Activated naive CD8-positive, alpha-beta T cell treated with anti-CD3 and anti-CD28 coated beads, Interleukin-2, amount 50 U/mL, for 16 hours (primary cell): Measurements from ENCODE around the gene VSTM2B.
"Not testable (repeated sequence)": the region's sequence is repeated elsewhere in the genome, so short reads cannot be mapped to it uniquely, and the experiment has no call there.

Source experiments
- DNase-seq: peaks from one replicate; pipeline ENCODE4 v3.0.0-alpha.2; 2020; ENCODE audit warnings: low read depth, low spot score

The VSTM2B gene

GRCh38 chr19:29525901-29526729 is at the start of gene VSTM2B:
TSS of gene VSTM2B (plus strand) at chr19:29525994. CDS start at chr19:29526584, 590 bp downstream.
- DNase-seq = no peak

GRCh38 chr19:29476528-29476927 is 49.3 kb upstream of the VSTM2B start:
- no peak for DNase-seq

DNA sequence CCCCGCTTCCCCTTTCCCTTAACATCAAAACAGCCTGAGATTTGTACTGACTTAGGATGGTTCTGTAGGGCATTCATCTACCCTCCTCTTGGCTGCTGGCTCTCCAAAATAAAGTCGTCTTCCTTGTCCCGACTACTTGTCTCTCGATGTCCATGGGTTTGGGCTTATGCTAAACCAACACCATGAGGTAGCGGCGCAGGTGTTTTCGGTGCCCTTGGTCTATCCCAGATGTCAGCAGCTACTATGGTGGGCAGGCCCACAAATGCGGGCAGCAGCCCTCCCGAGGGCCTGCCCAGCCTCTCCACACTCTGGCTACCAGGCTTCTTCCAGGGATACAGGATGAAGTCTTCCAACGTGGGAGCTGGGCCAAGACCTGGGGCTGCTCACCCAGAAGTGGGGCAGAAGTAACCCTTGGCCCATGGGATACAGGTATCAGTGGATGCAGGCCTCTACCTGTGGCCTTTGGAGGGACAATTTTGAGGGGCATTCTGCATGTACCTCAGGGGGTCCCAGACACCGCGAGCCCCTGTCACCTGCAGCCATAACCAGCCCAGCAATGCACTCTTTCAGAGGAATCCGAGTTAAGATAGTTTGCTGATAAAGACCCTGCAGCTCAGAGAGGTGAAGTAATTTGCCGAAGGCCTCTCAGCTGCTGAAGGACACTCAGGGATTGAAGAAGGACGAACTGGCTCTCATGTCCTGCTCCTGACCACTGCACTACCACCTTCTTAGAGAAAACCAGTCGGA is 47.8 kb upstream of the VSTM2B start:
- DNase-seq = no peak

DNA sequence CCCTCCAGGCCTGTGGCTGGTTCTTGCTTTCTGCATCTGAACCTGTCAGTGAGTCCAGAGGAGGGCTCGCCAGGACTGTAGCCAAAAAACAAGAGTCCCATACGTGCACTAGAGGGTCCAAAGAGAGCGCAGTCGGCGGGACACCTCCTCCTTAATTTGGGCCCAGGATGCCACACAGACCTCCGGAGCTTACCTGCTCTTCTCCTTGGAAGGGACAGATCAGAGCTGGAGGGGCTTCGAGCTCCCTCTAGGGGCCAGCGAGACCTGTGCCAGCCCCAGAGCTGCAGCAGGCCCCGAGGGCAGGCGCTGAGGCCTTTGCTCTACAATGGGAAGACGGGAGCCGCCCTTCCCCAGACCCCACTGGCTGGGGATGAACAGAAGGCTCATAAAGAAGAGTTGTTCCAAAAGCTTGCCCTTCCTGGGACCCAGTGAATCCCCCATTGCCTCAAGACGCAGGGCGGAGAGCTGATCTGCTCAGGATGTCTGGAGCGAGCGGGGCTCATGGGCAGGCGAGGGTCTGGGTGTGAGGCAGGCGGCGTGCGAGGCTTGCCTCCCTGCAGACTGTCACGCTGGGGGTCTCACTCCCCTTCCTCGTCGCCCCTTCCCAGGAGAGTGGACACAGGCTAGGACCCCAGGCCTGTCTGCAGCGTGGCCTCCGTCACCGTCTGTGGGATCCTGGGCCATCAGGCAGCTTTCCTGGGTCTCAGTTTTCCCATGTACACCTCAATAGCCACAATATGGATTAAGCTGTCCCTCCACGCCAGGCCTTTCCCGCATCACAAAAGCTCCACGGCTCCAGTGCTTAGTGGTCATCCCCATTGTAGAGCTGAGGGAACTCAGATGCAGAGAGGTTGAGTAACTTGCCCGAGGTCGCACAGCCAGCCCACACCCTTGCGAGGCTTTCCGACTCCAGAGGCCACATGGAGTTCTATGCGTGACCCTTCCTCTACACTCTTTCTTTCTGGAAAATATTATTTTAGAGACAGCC is 46.9 kb upstream of the VSTM2B start:
- no peak for DNase-seq

DNA sequence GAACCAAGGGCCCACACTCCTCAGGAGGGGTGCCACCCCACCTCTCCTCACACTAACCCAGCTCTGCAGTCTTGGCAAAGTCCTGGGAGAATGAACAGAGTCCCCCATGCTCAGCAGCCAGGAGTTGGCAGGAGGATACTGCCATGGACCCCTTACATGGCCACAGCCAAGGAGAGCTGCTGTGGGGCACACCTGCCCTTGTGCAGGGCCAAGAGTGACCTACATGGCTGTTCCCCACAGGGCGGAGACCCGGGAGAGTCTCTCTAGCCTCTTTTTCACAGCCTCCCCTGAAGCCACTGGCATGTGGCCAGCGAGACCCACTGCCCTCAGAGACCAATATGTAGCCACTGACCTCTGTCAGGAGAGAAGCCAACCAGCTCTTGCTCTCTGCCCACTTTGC is 45.9 kb upstream of the VSTM2B start:
- no peak for DNase-seq

- DNase-seq = no peak
These were observed 45.3 kb upstream of the VSTM2B start for GRCh38 chr19:29480507-29480906.

DNA sequence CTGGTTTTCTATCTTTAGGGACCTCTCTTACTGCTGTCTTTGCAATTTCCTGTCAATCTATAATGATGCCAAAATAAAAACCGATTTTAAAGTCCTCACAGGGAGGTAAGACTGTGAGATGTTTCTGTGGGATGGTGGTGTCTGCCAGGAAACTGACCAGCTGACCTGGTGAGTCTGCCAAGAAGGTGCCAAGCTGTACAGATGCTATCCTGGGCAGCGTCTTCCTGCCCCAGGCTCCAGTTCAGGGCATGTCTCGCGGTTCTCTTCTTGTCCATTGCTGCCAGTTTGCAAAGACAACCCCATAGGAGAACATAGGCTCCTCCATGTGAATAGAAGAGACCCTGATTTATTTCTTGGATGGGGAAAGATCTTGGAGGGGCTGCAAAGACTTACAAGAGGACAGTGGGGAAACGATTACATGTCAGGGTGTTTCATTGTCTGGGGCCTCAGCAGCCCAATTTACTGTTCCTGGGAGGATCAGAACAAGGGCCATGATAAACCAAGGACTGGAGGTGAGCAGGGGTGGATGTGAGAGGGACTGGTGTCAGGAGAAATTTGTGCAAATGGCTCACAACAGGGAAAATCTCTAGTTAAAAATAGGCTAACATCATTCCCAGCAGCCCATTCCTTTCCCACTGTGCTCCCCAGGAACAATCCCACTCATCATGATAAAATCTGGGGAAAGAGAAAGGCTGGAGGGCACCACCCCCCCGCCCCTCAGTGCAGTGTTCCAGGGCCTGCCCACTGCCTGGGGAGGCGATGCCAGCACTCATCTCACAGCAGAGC is 42.7 kb upstream of the VSTM2B start:
- DNase-seq = no peak

DNA sequence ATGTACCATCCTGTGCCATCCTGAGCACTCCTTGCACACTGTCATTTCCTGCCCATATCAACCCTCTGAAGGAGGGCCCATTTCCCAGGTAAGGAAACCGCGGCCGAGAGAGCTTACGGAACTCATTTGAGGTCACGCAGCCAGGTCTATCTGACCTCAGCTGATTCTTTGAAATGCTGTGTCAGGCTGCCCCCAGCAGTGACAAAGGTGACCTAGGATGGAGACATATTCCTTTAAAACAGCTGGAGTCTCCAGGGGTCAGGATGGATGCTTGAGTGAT is 42.2 kb upstream of the VSTM2B start:
- DNase-seq = no peak

DNA sequence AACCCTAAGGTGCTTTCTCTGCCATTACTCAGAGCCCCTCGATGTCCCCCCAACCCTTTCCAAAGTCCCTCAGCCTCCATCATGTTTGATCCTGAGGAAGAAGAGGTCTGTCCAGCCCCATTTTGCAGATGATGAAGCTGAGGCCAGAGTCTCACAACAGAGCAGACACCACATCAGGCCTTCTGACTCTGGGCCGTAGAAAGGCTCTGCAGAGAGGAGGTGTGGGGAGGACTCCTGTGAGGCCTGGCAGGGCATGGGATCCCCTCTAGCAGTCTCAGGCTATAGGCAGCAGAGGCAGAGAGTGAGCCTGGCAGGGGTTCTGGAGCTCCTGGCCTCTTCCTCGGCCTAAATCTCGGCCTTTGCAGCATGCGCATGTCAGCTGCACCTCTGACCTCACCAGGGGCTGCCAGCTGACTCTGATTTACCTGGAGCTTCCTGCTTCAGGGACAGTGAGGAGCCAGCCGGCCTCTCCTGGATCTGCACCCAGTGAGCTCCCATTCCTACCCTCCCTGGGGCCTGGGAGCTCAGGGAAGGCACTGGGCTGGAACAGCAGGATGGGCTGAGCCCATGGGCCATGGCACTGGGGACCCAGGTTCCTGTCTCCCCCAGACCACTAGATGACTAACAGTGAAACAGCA is 41.7 kb upstream of the VSTM2B start:
- no peak for DNase-seq

GRCh38 chr19:29484876-29485275 is 40.9 kb upstream of the VSTM2B start:
- no peak for DNase-seq

DNA sequence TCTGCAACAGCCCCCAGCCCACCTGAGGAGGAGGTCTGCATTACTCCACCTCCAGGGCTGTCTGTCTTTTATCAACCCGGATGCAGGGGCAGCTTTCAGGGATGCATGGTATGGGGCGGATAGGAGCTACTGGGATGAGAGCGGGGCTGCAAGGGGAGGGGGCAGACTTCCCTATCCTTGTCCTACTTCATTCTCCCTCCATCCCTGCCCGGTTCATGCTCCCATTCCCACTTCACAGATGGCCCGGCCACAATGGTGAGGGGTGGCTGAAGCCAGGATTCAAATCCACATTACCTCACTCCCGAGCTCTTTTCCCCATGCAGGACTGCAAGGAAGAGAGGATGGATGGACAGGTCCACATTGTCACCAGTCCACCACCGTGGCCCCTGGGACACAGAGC is 40.5 kb upstream of the VSTM2B start:
- DNase-seq = no peak

GRCh38 chr19:29486961-29487360 is 38.8 kb upstream of the VSTM2B start:
- not testable (repeated sequence) for DNase-seq

DNA sequence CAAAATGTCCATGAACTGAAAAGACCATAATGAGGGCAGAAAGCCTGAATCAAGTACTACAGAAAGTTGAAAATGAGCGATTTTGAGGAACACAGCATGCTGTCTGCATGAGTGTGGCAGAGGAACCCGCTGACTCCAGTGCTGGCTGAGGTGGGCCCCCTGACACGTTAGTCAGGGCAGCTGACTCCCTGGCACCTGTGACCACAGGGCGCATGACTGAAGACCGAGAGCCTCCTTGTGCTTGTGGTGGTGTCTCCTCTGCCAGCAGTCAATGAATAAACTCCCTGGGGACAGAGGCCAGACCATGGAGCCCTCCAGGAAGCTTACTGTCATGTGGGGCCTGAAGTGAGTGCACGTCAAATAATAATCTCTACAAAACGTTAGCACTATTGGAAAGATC is 38.4 kb upstream of the VSTM2B start:
- DNase-seq = no peak

DNA sequence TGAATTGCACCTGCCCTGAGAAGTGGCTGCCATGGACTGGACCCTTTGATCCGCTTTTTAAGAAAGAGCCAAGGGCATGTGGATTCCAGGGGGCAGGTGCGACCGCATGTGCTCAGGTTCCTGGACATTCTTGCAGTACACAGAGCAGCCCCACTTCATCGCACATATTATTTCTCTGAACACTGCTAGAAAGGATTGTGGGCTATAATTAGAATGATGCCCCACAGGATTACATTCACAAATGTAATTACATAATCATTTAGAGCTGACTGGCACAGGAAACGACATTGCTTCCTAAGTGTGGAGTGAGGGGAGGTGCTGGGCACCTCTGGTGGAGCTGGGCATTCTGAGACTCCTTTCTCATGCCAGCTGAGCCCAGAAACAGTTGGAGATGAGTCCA is 37.5 kb upstream of the VSTM2B start:
- DNase-seq = no peak

- no peak for DNase-seq
These were observed 36.4 kb upstream of the VSTM2B start for GRCh38 chr19:29489172-29489951.

DNA sequence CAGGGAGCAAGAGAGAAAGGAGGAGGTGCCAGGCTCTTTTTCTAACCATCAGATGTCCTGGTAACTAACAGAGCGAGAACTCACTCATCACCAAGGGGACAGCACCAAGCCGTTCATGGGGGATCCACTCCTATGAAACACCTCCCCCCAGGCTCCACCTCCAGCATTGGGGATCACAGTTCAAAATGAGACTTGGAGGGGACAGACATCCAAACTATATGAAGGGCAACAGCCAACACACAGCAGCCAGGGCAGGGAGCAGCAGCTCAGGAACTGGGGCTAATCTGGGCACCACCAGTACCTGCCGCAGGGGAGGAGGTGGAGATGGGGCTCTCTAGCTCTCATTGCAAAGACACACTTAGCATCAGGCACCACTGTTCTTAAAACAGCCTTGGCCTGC is 34.3 kb upstream of the VSTM2B start:
- no peak for DNase-seq

- DNase-seq = no peak
These were observed 33.7 kb upstream of the VSTM2B start for GRCh38 chr19:29491995-29492577.

DNA sequence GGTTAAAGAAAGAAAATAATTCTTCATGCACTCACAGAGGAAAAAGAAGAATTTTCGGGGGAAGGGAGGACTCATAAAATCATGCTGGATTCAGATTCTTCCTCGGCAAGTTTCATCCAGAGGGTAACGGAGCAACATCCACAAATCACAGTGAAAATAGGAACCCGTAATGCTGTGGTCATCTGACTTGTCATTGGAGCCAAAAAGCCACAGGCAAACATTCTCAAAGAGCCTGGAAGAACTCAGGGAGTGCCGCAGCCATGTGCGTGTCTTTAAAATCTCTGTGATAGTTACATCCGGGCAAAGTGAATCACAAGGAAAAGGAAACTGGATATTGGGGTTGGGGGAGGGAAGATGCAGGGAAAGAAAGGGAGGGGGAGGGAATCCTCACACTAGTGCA is 33.0 kb upstream of the VSTM2B start:
- no peak for DNase-seq

DNA sequence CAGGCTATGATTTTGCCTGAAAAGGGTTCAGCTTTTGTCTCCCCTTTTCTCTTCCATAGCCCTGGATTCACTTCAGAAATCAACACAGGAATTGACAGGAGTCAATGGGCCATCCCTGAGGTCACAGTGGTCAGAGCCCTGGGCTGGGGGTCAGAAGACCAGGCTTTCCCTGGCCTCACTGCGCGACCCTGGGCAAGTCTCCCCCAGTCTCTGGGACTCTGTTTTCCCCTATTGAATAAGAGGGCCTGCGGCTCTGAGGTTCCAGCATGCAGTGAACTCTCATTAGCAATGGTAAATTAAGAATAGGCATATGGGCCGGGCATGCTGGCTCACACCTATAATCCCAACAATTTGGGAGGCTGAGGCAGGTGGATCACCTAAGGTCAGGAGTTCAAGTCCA is 30.7 kb upstream of the VSTM2B start:
- DNase-seq = no peak
